ENCODE measurements around the gene HACE1. TPM values are rescaled to one million over a fixed set of nuclear protein-coding genes. Genes with fewer than 3 reads are reported as not detected.

The HACE1 gene
- total and polyA plus RNA-seq, 5 donors from 2014 or later: 4.2 to 13.9 (median 5.1) TPM

DNA sequence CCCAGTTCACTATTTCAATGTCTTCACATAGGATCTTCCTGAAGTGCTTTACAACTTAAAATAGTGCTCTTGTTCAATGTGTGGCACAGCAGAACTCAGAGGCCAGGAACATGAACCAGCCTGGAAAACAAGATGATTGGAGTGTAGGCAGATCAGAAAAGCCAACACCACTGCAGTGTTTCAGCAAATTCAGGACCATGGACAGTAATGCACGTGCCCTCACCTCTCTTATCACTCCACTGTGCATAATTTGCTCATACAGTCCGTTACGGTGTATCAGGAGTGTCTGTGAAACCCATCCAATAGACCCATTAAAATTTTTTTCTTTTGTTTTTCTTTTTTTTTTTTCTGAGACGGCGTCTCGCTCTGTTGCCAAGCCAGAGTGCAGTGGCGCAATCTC, 27.6 kb upstream of the HACE1 start:
- Histone ChIP-seq H3K36me3 (ENCODE audit: control insufficient read depth, insufficient read depth, low read length) (no peaks in the 10 kb centered on the region), H3K9me3 (ENCODE audit: control insufficient read depth in 2 of 2, low read length in 2 of 2) (peaks cover 0 to 1% of the 10 kb centered on the region in 2 experiments), H3K4me1 (ENCODE audit: control insufficient read depth, insufficient read depth, low read length, poor library complexity, severe bottlenecking) (no peaks in the 10 kb centered on the region), H3K27me3 (ENCODE audit: control insufficient read depth, insufficient read depth, low read length) (peaks cover 3% of the 10 kb centered on the region), H3K4me3 (ENCODE audit: low read depth, low read length) (no peak overlapping the region), H3K27ac (ENCODE audit: insufficient read depth, low read length, poor library complexity, severe bottlenecking) (no peak overlapping the region)
- Mint-ChIP-seq H3K27ac (no peak overlapping the region), H3K4me1 (no peaks in the 10 kb centered on the region), H3K4me3 (no peak overlapping the region), H3K27me3 (peaks cover 6% of the 10 kb centered on the region), H3K36me3 (no peaks in the 10 kb centered on the region), H3K9me3 (peaks cover 0 to 4% (median 0%) of the 10 kb centered on the region in 7 donors)
- no peak for ATAC-seq (ENCODE audit: low read depth in 2 of 2)
- DNase-seq: peak in 2 of 3 donors; percentile 2 to 16

DNA sequence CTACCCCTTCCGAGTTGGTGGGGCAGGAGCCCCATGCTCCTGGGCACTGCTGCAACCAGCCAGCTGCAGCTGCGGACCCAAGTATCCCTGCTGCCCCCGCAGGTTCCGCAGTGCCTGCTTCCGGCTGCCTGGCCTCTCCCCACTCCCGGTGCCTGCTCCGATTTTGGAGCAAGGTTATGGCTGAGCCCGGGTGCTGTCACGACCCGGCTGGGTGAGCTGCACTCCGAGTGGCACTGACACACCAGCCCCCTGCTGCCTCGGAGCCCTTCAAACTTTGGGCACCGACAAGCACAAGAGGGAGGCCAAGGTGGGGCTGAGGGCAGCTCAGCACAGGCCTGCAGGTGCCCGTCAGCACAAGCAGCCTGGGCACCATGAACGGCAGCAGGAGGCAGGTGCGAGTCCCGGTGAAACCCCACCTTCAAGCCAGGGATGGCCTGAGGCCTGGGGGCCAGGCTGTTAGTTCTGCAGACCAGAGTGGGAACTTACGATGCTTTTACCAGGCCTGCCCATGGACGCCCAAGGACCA, 25.9 kb upstream of the HACE1 start:
- Mint-ChIP-seq H3K27me3 (peaks cover 6% of the 10 kb centered on the region), H3K36me3 (no peaks in the 10 kb centered on the region), H3K4me1 (no peaks in the 10 kb centered on the region), H3K9me3 (peaks cover 0 to 4% (median 0%) of the 10 kb centered on the region in 7 donors), H3K27ac (no peak overlapping the region), H3K4me3 (no peak overlapping the region)
- Histone ChIP-seq H3K4me3 (ENCODE audit: low read depth, low read length) (no peak overlapping the region), H3K27me3 (ENCODE audit: control insufficient read depth, insufficient read depth, low read length) (peaks cover 3% of the 10 kb centered on the region), H3K27ac (ENCODE audit: insufficient read depth, low read length, poor library complexity, severe bottlenecking) (no peak overlapping the region), H3K36me3 (ENCODE audit: control insufficient read depth, insufficient read depth, low read length) (no peaks in the 10 kb centered on the region), H3K4me1 (ENCODE audit: control insufficient read depth, insufficient read depth, low read length, poor library complexity, severe bottlenecking) (no peaks in the 10 kb centered on the region), H3K9me3 (ENCODE audit: control insufficient read depth in 2 of 2, low read length in 2 of 2) (peaks cover 0 to 1% of the 10 kb centered on the region in 2 experiments)
- ATAC-seq (ENCODE audit: low read depth in 2 of 2) (no peak), DNase-seq (no peak)

DNA sequence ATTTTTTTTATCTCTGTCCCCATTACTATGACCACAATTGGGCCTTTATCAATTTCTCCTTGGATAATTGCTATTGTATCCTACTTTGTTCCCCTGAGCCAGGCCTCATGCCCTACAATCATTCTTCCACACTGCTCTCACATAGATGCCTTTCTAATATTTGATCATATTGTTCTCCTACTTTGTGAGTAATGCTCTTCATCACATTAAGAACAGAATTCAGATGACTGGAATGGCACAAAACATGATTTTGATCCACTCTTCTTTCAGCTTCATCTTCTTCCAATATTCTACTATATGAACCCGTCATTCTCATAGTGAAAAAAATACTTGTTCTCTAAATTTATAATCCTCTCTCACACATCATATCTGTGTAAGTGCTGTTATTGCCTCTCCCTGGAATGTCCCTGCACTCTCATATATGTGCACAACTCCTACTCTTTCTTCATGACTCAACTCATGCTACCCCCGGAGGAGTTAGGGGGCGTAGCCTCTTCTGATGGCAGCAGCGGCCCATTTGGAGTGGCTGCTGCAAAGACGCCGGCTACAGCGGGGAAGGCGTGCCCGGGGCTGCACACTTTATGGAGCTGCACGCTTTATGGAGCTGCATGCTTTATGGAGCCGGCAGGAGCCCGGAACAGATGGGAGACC, 25.3 kb upstream of the HACE1 start:
- Mint-ChIP-seq H3K27me3 (peaks cover 6% of the 10 kb centered on the region), H3K36me3 (no peaks in the 10 kb centered on the region), H3K27ac (no peak overlapping the region), H3K4me3 (no peak overlapping the region), H3K4me1 (no peaks in the 10 kb centered on the region), H3K9me3 (peaks cover 0 to 4% (median 0%) of the 10 kb centered on the region in 7 donors)
- no peaks in the 10 kb centered on the region for H3K4me1 ChIP-seq (ENCODE audit: control insufficient read depth, insufficient read depth, low read length, poor library complexity, severe bottlenecking)
- H3K4me3 ChIP-seq (ENCODE audit: low read depth, low read length): no peak overlapping the region
- H3K27ac ChIP-seq (ENCODE audit: insufficient read depth, low read length, poor library complexity, severe bottlenecking): no peak overlapping the region
- H3K27me3 ChIP-seq (ENCODE audit: control insufficient read depth, insufficient read depth, low read length): peaks cover 3% of the 10 kb centered on the region
- no peak for DNase-seq
- no peak for ATAC-seq (ENCODE audit: low read depth in 2 of 2)
- H3K36me3 ChIP-seq (ENCODE audit: control insufficient read depth, insufficient read depth, low read length): no peaks in the 10 kb centered on the region
- H3K9me3 ChIP-seq (ENCODE audit: control insufficient read depth in 2 of 2, low read length in 2 of 2): peaks cover 0 to 1% of the 10 kb centered on the region in 2 experiments

DNA sequence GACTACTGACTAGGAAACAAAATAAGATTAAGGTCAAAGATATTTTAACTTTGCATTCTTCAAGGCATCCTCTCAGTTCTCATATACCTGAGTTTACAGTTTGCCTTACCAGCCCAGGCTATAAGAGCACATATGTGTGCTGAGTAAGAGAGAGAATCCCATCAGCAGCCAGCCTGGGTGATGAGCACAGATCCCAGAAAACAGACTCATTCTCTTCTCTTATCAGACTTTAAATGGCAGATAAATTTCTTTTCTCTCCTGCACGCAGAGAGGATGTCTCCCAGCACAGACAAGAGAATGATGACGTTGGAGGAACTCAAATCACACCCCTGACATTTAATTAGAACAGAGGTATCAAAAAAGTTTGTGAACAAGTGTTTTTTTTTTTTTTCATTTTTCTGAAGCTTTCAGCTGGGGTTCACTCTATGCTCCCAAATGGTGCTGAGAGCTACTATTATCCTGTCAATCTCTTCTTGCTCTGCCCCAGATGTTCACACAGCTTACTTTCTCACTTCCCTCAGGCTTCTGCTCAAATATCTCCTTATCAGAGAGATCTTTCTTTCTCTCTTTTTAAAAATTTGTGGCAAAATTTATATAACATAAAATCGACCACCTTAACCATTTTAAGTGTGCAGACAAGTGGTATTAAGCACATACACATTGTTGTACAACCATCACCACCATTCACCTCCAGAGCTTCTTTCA, 22.4 kb upstream of the HACE1 start:
- peak overlapping the region in 1 of 3 donors; percentile 20 for H3K27ac Mint-ChIP-seq
- DNase-seq (no peak), ATAC-seq (ENCODE audit: low read depth in 2 of 2) (no peak)
- Histone ChIP-seq H3K4me1 (ENCODE audit: control insufficient read depth, insufficient read depth, low read length, poor library complexity, severe bottlenecking) (no peaks in the 10 kb centered on the region), H3K36me3 (ENCODE audit: control insufficient read depth, insufficient read depth, low read length) (no peaks in the 10 kb centered on the region), H3K4me3 (ENCODE audit: low read depth, low read length) (no peak overlapping the region), H3K27ac (ENCODE audit: insufficient read depth, low read length, poor library complexity, severe bottlenecking) (no peak overlapping the region), H3K9me3 (ENCODE audit: control insufficient read depth in 2 of 2, low read length in 2 of 2) (no peaks in the 10 kb centered on the region), H3K27me3 (ENCODE audit: control insufficient read depth, insufficient read depth, low read length) (peaks cover 3% of the 10 kb centered on the region)
- H3K4me1 Mint-ChIP-seq: no peaks in the 10 kb centered on the region
- no peak overlapping the region for H3K4me3 Mint-ChIP-seq
- peaks cover 6% of the 10 kb centered on the region for H3K27me3 Mint-ChIP-seq
- H3K9me3 Mint-ChIP-seq: peaks cover 0 to 4% (median 0%) of the 10 kb centered on the region in 7 donors
- H3K36me3 Mint-ChIP-seq: no peaks in the 10 kb centered on the region

DNA sequence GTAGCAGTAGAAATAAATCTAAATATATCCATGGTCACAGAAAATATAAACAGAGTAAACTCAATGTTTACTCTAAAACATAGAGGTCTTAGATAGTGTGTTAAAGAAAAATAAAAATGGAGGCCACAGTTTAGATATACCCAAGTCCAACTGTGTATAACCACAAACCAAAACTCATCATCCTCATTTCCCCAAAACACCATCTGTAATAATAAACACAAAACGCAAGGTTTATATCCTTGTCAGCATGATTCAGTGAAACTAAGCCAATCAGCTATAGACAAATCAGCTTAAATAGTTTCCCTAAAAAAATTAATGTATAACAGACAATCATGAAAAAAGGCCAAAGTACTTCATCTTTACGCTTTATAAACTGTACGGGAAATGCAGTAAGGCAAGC, 2.7 kb upstream of the HACE1 start:
- Histone ChIP-seq H3K4me3 (ENCODE audit: low read depth, low read length) (no peak overlapping the region), H3K9me3 (ENCODE audit: control insufficient read depth in 2 of 2, low read length in 2 of 2) (no peaks in the 10 kb centered on the region), H3K36me3 (ENCODE audit: control insufficient read depth, insufficient read depth, low read length) (no peaks in the 10 kb centered on the region), H3K27ac (ENCODE audit: insufficient read depth, low read length, poor library complexity, severe bottlenecking) (no peak overlapping the region), H3K4me1 (ENCODE audit: control insufficient read depth, insufficient read depth, low read length, poor library complexity, severe bottlenecking) (peaks cover 17% of the 10 kb centered on the region), H3K27me3 (ENCODE audit: control insufficient read depth, insufficient read depth, low read length) (peaks cover 3% of the 10 kb centered on the region)
- Mint-ChIP-seq H3K4me3 (peak overlapping the region in 2 of 4 donors; percentile 55 to 96), H3K27ac (no peak overlapping the region), H3K36me3 (no peaks in the 10 kb centered on the region), H3K9me3 (peaks cover 0 to 2% (median 0%) of the 10 kb centered on the region in 7 donors), H3K27me3 (peaks cover 32% of the 10 kb centered on the region), H3K4me1 (peaks cover 13 to 25% (median 17%) of the 10 kb centered on the region in 4 donors)
- DNase-seq: no peak
- ATAC-seq (ENCODE audit: low read depth in 2 of 2): no peak

DNA sequence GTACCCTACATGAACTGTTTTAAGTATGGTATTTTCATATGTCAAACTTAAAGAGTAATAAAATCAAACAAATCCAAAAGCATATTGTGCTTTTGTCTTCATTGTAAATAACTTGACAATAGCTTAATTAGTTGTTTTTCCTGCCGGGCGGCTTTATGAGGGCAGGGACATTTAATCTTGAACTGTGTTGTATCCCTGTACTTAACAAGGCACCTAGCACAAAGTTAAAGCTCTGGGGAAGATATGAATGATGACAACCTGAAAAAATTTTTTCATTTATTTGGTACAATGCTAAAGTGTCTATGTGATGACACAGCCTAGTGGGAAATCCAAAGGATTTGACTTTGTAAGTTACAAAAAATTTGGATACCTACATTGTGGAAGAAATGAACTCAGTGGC, 502 bp upstream of the HACE1 start:
- DNase-seq (no peak), ATAC-seq (ENCODE audit: low read depth in 2 of 2) (no peak)
- H3K36me3 Mint-ChIP-seq: no peaks in the 10 kb centered on the region
- no peaks in the 10 kb centered on the region for H3K9me3 ChIP-seq (ENCODE audit: control insufficient read depth in 2 of 2, low read length in 2 of 2)
- peaks cover 18% of the 10 kb centered on the region for H3K27me3 Mint-ChIP-seq
- no peak overlapping the region for H3K27ac ChIP-seq (ENCODE audit: insufficient read depth, low read length, poor library complexity, severe bottlenecking)
- peak overlapping the region; percentile 82 for H3K4me3 ChIP-seq (ENCODE audit: low read depth, low read length)
- peak overlapping the region in 2 of 3 donors; percentile 55 to 68 for H3K27ac Mint-ChIP-seq
- no peaks in the 10 kb centered on the region for H3K36me3 ChIP-seq (ENCODE audit: control insufficient read depth, insufficient read depth, low read length)
- peaks cover 17% of the 10 kb centered on the region for H3K4me1 ChIP-seq (ENCODE audit: control insufficient read depth, insufficient read depth, low read length, poor library complexity, severe bottlenecking)
- H3K9me3 Mint-ChIP-seq: peaks cover 0 to under 1% (median 0%) of the 10 kb centered on the region in 7 donors
- peaks cover 17 to 32% (median 23%) of the 10 kb centered on the region in 4 donors for H3K4me1 Mint-ChIP-seq
- peaks cover 3% of the 10 kb centered on the region for H3K27me3 ChIP-seq (ENCODE audit: control insufficient read depth, insufficient read depth, low read length)
- peak overlapping the region; percentile 94 to 97 (median 96) for H3K4me3 Mint-ChIP-seq

DNA sequence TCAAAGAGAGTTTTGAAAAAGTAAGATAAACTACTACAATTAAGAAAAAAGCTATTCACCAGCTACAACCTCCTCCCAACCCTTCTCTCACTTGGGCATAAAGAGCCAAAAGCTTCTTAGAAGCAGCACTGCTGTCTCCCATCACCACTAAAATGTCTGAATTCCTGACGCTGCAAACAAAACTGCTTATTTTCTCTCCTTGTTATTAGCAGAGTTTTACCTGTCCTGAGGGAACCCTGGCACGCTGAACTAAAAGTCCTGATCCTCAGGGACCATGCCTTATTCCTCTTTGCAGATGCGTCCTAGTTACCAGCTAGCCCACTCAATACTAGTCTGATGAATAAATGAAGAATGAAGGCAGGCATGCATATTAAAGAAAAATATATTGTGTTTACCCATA, 1.1 kb downstream of the HACE1 start:
- H3K4me3 ChIP-seq (ENCODE audit: low read depth, low read length): peak overlapping the region; percentile 71

More for the DNA sequence above, 1.1 kb downstream of the HACE1 start:
- Histone ChIP-seq H3K27me3 (ENCODE audit: control insufficient read depth, insufficient read depth, low read length) (peaks cover 3% of the 10 kb centered on the region), H3K4me1 (ENCODE audit: control insufficient read depth, insufficient read depth, low read length, poor library complexity, severe bottlenecking) (peaks cover 17% of the 10 kb centered on the region), H3K9me3 (ENCODE audit: control insufficient read depth in 2 of 2, low read length in 2 of 2) (no peaks in the 10 kb centered on the region), H3K27ac (ENCODE audit: insufficient read depth, low read length, poor library complexity, severe bottlenecking) (no peak overlapping the region), H3K36me3 (ENCODE audit: control insufficient read depth, insufficient read depth, low read length) (no peaks in the 10 kb centered on the region)
- ATAC-seq (ENCODE audit: low read depth in 2 of 2): no peak
- Mint-ChIP-seq H3K27me3 (peaks cover 5% of the 10 kb centered on the region), H3K9me3 (no peaks in the 10 kb centered on the region), H3K36me3 (no peaks in the 10 kb centered on the region), H3K4me3 (peak overlapping the region; percentile 94 to 97 (median 96)), H3K27ac (peak overlapping the region in 2 of 3 donors; percentile 29 to 88), H3K4me1 (peaks cover 22 to 32% (median 23%) of the 10 kb centered on the region in 4 donors)
- DNase-seq: no peak

Measured in CD4-positive, CD25-positive, alpha-beta regulatory T cell (primary cell).